ENCODE data around the gene SUGCT.

Gene SUGCT

DNA sequence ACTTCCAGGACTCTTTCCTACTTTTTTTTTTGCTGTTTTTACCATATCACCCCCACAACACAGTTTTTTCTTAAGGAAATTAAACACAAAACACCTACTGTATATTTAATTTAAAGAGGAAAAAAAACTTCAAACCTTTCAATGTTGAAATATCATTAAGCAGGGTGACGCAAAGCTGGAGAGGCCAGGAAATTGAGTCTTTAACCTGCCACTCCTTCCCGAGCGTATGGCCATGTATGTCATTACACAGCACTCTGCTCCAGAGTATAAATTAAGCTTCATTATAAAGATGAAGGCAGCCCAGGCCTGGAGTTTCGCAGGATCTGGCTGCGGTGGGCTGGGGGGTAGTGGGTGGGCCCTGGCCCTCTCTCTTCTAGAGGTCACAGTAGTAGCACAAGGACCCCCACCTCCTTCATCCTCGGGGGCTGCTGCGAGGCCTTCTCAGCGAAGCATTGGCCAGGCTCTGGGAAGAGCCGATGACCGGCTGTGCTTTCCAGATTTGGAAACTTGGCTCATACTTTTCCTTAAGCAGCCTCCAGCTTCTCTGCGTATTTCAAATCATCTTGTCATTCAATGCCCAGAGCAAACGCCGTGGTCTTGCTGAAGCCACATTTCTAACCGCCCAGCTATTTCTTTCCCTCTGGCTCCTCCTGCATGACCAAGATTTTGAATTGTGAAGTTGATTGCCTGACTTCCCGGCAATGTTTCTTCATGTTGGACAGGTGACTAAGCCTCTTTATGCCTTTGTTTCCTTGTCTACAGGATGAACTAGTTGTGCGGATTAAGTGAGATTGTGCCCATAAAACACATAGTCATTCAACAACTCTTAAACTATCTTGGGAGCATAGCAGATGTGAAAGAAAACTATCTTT is 765.1 kb downstream of the SUGCT start:
- DNase-seq (ENCODE audit: low read depth, low spot score) = no peak

DNA sequence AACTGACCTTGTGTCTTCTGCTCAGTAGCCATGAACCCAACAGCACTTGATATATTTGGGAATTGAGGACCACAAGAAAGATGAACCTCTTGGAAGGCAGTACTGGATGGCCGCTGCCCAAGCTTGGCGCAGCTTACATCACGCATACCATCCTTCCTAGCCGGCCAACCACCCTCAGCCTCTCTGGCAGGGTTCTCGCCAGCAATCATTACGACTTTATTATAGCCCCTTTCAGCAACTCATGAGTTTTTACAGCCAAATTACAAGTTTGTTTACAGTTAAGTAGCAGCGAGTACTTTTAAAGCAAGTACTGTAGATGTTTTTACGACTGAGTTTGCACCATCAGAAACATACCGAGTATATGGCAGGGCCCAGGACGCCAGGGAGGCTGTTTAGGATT is 769.1 kb downstream of the SUGCT start:
- no peak for DNase-seq (ENCODE audit: low read depth, low spot score)

DNA sequence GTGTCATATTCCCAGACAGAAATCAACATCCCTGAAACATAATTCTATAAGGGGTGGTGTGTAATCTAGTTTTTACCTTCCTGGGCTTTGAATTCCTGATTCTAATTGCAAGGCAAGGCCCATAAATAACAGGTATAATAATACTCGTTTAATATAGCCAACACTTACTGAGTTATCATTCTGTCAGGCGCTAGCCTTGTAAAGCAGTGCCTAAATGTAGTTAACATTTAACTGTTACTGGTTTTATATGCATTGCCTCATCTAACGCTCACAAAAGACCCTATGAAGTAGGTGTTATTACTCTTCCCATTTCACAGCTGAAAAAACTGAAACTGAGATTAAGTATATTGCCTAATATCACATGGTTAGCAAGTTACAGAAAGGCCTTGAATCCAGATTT is 772.5 kb downstream of the SUGCT start:
- DNase-seq (ENCODE audit: low read depth, low spot score) = no peak

DNA sequence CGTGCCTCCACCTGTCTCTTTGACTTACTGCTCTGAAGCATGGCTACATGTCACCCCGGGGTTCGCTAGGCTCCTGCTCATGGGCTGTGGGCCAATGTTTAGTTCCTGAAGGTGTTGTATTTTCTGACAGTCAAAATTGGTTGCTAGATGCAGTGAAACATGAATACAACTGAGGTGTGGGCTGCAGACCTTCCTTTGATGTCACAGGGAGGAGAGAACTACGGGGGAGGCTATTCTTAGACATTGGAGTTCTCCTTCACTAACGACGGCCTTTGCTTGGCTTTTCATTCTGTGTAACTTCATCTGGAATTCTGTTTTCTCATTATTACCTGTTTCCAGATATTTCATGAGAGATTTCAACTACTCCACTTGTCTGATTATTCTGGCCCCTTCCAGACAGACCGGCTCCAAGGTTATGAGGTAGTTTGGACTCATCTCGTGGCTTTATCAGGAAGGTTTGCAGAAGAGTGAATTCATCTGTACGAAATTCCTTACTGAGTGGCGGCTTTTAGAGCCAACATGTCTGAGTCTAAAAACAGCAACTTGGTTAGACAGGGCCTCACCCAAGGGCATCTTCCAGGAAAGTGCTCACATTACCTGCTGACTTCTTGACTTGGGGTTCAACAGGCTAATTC is 774.7 kb downstream of the SUGCT start:
- no peak for DNase-seq (ENCODE audit: low read depth, low spot score)

Measured in brain pericyte (primary cell).